CD14-positive monocyte (primary cell): ENCODE data around the gene PLA2G6. TPM values are rescaled to one million over a fixed set of nuclear protein-coding genes. Genes with fewer than 3 reads are reported as not detected.
A peak's percentile ranks its signal among the peaks of the same experiment; 100 is the strongest.

Experiments
- DNase-seq, 3 donors: peaks; one replicate each; pipeline ENCODE4 v3.0.0-alpha.2; 2011 to 2022
- H2AFZ ChIP-seq: 2 replicates; pipeline ENCODE4 v1.6.0; 2012; ENCODE audit warnings: mild to moderate bottlenecking, low read depth, low read length, inconsistent platforms; ENCODE audit not compliant: insufficient read depth, poor library complexity, severe bottlenecking
- H3K27ac ChIP-seq, 2 donors: 1 replicate in 1 of 2; 2 replicates in 1 of 2; pipeline ENCODE4 v1.5.1; 2012 to 2013; ENCODE audit warnings: low read length in 2 of 2, control low read depth in 1 of 2, inconsistent platforms in 1 of 2, low read depth in 1 of 2, mild to moderate bottlenecking in 1 of 2
- H3K27me3 ChIP-seq, 2 donors: one replicate each; pipeline versions ENCODE4 v1.6.0 to v1.6.1; 2011 to 2013; ENCODE audit warnings: low read length in 2 of 2; ENCODE audit not compliant: control insufficient read depth in 2 of 2, insufficient read depth in 2 of 2
- H3K36me3 ChIP-seq, 2 donors: replicated peaks in 1 of 2; 1 replicate in 1 of 2; 2 replicates in 1 of 2; pipeline versions ENCODE4 v1.5.1 to v1.6.1; 2012 to 2013; ENCODE audit warnings: low read length in 2 of 2, control low read depth in 1 of 2, inconsistent platforms in 1 of 2, mild to moderate bottlenecking in 1 of 2; ENCODE audit not compliant: insufficient read depth in 2 of 2, control insufficient read depth in 1 of 2
- H3K4me1 ChIP-seq, 2 donors: 1 replicate in 1 of 2; 2 replicates in 1 of 2; pipeline versions ENCODE4 v1.5.1 to v1.6.1; 2012 to 2013; ENCODE audit warnings: low read length in 2 of 2, control low read depth in 1 of 2, inconsistent platforms in 1 of 2, mild to moderate bottlenecking in 1 of 2, moderate library complexity in 1 of 2; ENCODE audit not compliant: insufficient read depth in 2 of 2, control insufficient read depth in 1 of 2
- H3K4me2 ChIP-seq: replicated peaks from 2 replicates; pipeline ENCODE3; 2012; ENCODE audit warnings: low read length, moderate library complexity, mild to moderate bottlenecking; ENCODE audit not compliant: poor library complexity, severe bottlenecking; ENCODE audit errors: extremely low read depth
- H3K4me3 ChIP-seq, 3 experiments: fragments of 200-600 bp in 1 of 3; sonication (generic) in 1 of 3; replicated peaks in 1 of 3; 1 replicate in 2 of 3; 2 replicates in 1 of 3; pipeline ENCODE4 v1.5.1; 2011 to 2013; ENCODE audit warnings: low read length in 3 of 3, mild to moderate bottlenecking in 3 of 3, control low read depth in 2 of 3, low read depth in 2 of 3, inconsistent platforms in 1 of 3, moderate library complexity in 1 of 3
- H3K79me2 ChIP-seq: 2 replicates; pipeline ENCODE4 v1.6.0; 2012; ENCODE audit warnings: mild to moderate bottlenecking, control low read depth, inconsistent platforms, low read length, moderate library complexity; ENCODE audit not compliant: insufficient read depth
- H3K9ac ChIP-seq: 2 replicates; pipeline ENCODE4 v1.6.0; 2017; ENCODE audit warnings: low read length, mild to moderate bottlenecking; ENCODE audit not compliant: insufficient read depth, poor library complexity, severe bottlenecking
- H3K9me3 ChIP-seq, 2 donors: replicated peaks in 1 of 2; 1 replicate in 1 of 2; 2 replicates in 1 of 2; pipeline versions ENCODE4 v1.5.1 to v1.6.1; 2012 to 2013; ENCODE audit warnings: low read length in 2 of 2, control low read depth in 1 of 2; ENCODE audit not compliant: control insufficient read depth in 1 of 2, insufficient read depth in 1 of 2
- H4K20me1 ChIP-seq: 2 replicates; pipeline ENCODE4 v1.6.0; 2012; ENCODE audit warnings: mild to moderate bottlenecking, low read length, control low read depth, moderate library complexity; ENCODE audit not compliant: insufficient read depth
- H3K27ac Mint-ChIP-seq, 7 donors: one replicate each; pipeline ENCODE4 v1.8.0; 2020; ENCODE audit warnings: mild to moderate bottlenecking in 7 of 7, mixed read lengths in 7 of 7, moderate library complexity in 6 of 7, inconsistent platforms in 2 of 7
- H3K27me3 Mint-ChIP-seq, 3 donors: one replicate each; pipeline ENCODE4 v1.8.0; 2021 to 2022; ENCODE audit warnings: low read depth in 3 of 3, mild to moderate bottlenecking in 3 of 3, mixed read lengths in 3 of 3, moderate library complexity in 3 of 3, inconsistent platforms in 1 of 3
- H3K36me3 Mint-ChIP-seq, 2 donors: one replicate each; pipeline ENCODE4 v1.8.0; 2020; ENCODE audit warnings: mixed read lengths in 2 of 2, inconsistent platforms in 1 of 2, mild to moderate bottlenecking in 1 of 2
- H3K4me1 Mint-ChIP-seq: one replicate; pipeline ENCODE4 v1.8.0; 2020; ENCODE audit warnings: mild to moderate bottlenecking, mixed read lengths
- H3K4me3 Mint-ChIP-seq, 2 donors: one replicate each; pipeline ENCODE4 v1.8.0; 2020; ENCODE audit warnings: mild to moderate bottlenecking in 2 of 2, mixed read lengths in 2 of 2, moderate library complexity in 1 of 2
- H3K9me3 Mint-ChIP-seq, 7 donors: one replicate each; pipeline ENCODE4 v1.8.0; 2020 to 2022; ENCODE audit warnings: mixed read lengths in 7 of 7, mild to moderate bottlenecking in 6 of 7, moderate library complexity in 6 of 7, inconsistent platforms in 2 of 7
- CTCF ChIP-seq: fragments of 200-600 bp; IDR thresholded peaks from one replicate; pipeline ENCODE4 v1.8.0; 2022; ENCODE audit warnings: antibody characterized with exemption, mild to moderate bottlenecking
- WGBS: methylation state at CpG from one replicate; pipeline ENCODE4 v1.1.5; 2013; ENCODE audit warnings: missing lambda C conversion rate; ENCODE audit not compliant: insufficient coverage; 5-methylcytosine and 5-hydroxymethylcytosine counted together
- intact Hi-C, 2 donors: fragments of 100-400 bp; cut with micrococcal nuclease; formaldehyde crosslinking; loops; one replicate each; pipeline versions ENCODE4 v1.15.0 to v1.15.1; 2023
- polyA plus RNA-seq, 3 donors: library from polyadenylated mRNA; depleted of rRNA in 1 of 3; unstranded in 2 of 3; stranded (reverse) in 1 of 3; fragments of 300-500 nt in 2 of 3; fragments of >200 nt in 1 of 3; fragmentation: Illumina TruSeq in 2 of 3; gene quantifications; 1 replicate in 2 of 3; 2 replicates in 1 of 3; pipeline ENCODE4 v1.2.3, GENCODE V29; 2012 to 2021

The PLA2G6 gene
- polyA plus RNA-seq, 3 donors: 0.43 to 8.3 (median 0.62) TPM

- no peak overlapping the region for H3K9ac ChIP-seq
- H3K4me3 Mint-ChIP-seq: no peak overlapping the region
These were observed 23.9 kb upstream of the PLA2G6 start for GRCh38 chr22:38205261-38206128.

GRCh38 chr22:38204784-38205183 lies 23.2 kb upstream of the PLA2G6 start:
- Histone ChIP-seq H3K4me2 (peak overlapping the region; percentile 94), H3K27ac (no peak overlapping the region), H3K4me3 (no peak overlapping the region), H3K4me1 (peaks cover 21 to 43% of the 10 kb centered on the region in 2 donors), H3K36me3 (no peaks in the 10 kb centered on the region), H3K27me3 (peaks cover 0 to 15% of the 10 kb centered on the region in 2 donors), H3K79me2 (no peaks in the 10 kb centered on the region), H4K20me1 (peaks cover 57% of the 10 kb centered on the region), H3K9ac (no peak overlapping the region), H3K9me3 (no peaks in the 10 kb centered on the region), H2AFZ (no peak overlapping the region)
- intact Hi-C loops: loop anchor here in 1 of 2 donors (1.0 to 5.0 kb wide), 2 partner anchors 9 to 57 kb away; no protein-coding TSS in a partner anchor
- peaks cover 14 to 38% (median 23%) of the 10 kb centered on the region in 3 donors for H3K27me3 Mint-ChIP-seq
- no peaks in the 10 kb centered on the region for H3K9me3 Mint-ChIP-seq
- H3K4me3 Mint-ChIP-seq: peak overlapping the region in 1 of 2 donors; percentile 12
- H3K36me3 Mint-ChIP-seq: peaks cover 0 to 2% of the 10 kb centered on the region in 2 donors
- H3K4me1 Mint-ChIP-seq: peaks cover 41% of the 10 kb centered on the region
- TF ChIP-seq CTCF: no peak
- WGBS: 22% methylated on average over 6 of the region's 7 CpGs
- no peak overlapping the region for H3K27ac Mint-ChIP-seq
- DNase-seq: no peak

More at GRCh38 chr22:38205261-38206128, 23.9 kb upstream of the PLA2G6 start:
- H3K4me1 ChIP-seq: peaks cover 21 to 41% of the 10 kb centered on the region in 2 donors
- H3K4me3 ChIP-seq: no peak overlapping the region
- no peaks in the 10 kb centered on the region for H3K9me3 Mint-ChIP-seq
- H3K27ac ChIP-seq: no peak overlapping the region
- peaks cover 63% of the 10 kb centered on the region for H4K20me1 ChIP-seq
- no peak for TF ChIP-seq CTCF
- peaks cover 41% of the 10 kb centered on the region for H3K4me1 Mint-ChIP-seq
- peaks cover 14 to 36% (median 25%) of the 10 kb centered on the region in 3 donors for H3K27me3 Mint-ChIP-seq
- DNase-seq: no peak
- H3K4me2 ChIP-seq: no peak overlapping the region
- intact Hi-C loops: no loop called here
- no peaks in the 10 kb centered on the region for H3K79me2 ChIP-seq
- H3K9me3 ChIP-seq: no peaks in the 10 kb centered on the region
- WGBS: 96% methylated on average over 8 of the region's 15 CpGs
- peak overlapping the region in 1 of 7 donors; percentile 58 for H3K27ac Mint-ChIP-seq
- peaks cover 0 to 15% of the 10 kb centered on the region in 2 donors for H3K27me3 ChIP-seq
- H3K36me3 ChIP-seq: no peaks in the 10 kb centered on the region
- H3K36me3 Mint-ChIP-seq: peaks cover 0 to 2% of the 10 kb centered on the region in 2 donors
- H2AFZ ChIP-seq: no peak overlapping the region
